Lung (tissue), 12 donors: ENCODE measurements around the gene ELOVL6. TPM values are rescaled to one million over a fixed set of nuclear protein-coding genes. Genes with fewer than 3 reads are reported as not detected.

Experiments used
- ATAC-seq: fragments of 200-7000 bp; cut with Tn5 transposase; one replicate; pipeline ENCODE4 v1.9.1; 2020; ENCODE audit warnings: moderate number of reproducible peaks; ENCODE audit not compliant: insufficient read depth, low FRiP score
- DNase-seq, 3 donors: peaks; one replicate each; pipeline ENCODE4 v3.0.0-alpha.2; 2013 to 2017
- H3K27ac ChIP-seq, 2 donors: one replicate each; pipeline ENCODE4 v1.5.1; 2013; ENCODE audit warnings: mild to moderate bottlenecking in 2 of 2, moderate library complexity in 2 of 2, control low read depth in 1 of 2, inconsistent platforms in 1 of 2, low read depth in 1 of 2, low read length in 1 of 2
- H3K27me3 ChIP-seq, 3 donors: one replicate each; pipeline ENCODE4 v1.5.1; 2013; ENCODE audit warnings: low read length in 2 of 3; ENCODE audit not compliant: control insufficient read depth in 3 of 3, insufficient read depth in 3 of 3
- H3K36me3 ChIP-seq, 4 donors: one replicate each; pipeline ENCODE4 v1.5.1; 2013; ENCODE audit warnings: low read length in 4 of 4, mild to moderate bottlenecking in 1 of 4, moderate library complexity in 1 of 4; ENCODE audit not compliant: control insufficient read depth in 4 of 4, insufficient read depth in 4 of 4
- H3K4me1 ChIP-seq, 5 donors: one replicate each; pipeline ENCODE4 v1.5.1; 2013; ENCODE audit warnings: low read length in 5 of 5, mild to moderate bottlenecking in 2 of 5, moderate library complexity in 1 of 5; ENCODE audit not compliant: control insufficient read depth in 5 of 5, insufficient read depth in 5 of 5
- H3K4me3 ChIP-seq: one replicate; pipeline ENCODE4 v1.5.1; 2013; ENCODE audit warnings: mild to moderate bottlenecking, control low read depth, moderate library complexity
- H3K9ac ChIP-seq, 2 donors: one replicate each; pipeline ENCODE4 v1.5.1; 2013; ENCODE audit warnings: low read length in 2 of 2, control low read depth in 1 of 2; ENCODE audit not compliant: insufficient read depth in 1 of 2
- H3K9me3 ChIP-seq, 4 donors: one replicate each; pipeline ENCODE4 v1.5.1; 2013; ENCODE audit warnings: low read length in 3 of 4, mild to moderate bottlenecking in 1 of 4, moderate library complexity in 1 of 4; ENCODE audit not compliant: control insufficient read depth in 4 of 4, insufficient read depth in 3 of 4
- CTCF ChIP-seq: IDR thresholded peaks from 2 replicates; pipeline ENCODE4 v1.5.1; 2012; ENCODE audit warnings: mild to moderate bottlenecking; ENCODE audit errors: control extremely low read depth, extremely low read depth
- WGBS, 2 donors: extraction: QIAGEN DNeasy Blood & Tissue Kit; methylation state at CpG; one replicate each; pipeline ENCODE4 v1.1.7; 2013; 5-methylcytosine and 5-hydroxymethylcytosine counted together
- polyA plus RNA-seq, 2 donors: library from polyadenylated mRNA; stranded (reverse); fragments of 200-250 nt; gene quantifications; one replicate each; pipeline ENCODE4 v1.2.1, GENCODE V29; 2013
- total RNA-seq, 2 donors: library from RNA; depleted of rRNA in 1 of 2; stranded (reverse); fragments of >200 nt in 1 of 2; gene quantifications; one replicate each; pipeline ENCODE4 v1.2.1, GENCODE V29; 2014 to 2021
- donor health status: control.
- donor health status: control.
- donor health status: Bipolar disorder and iron deficiency.
- donor health status: healthy.
- donor health status: DM: yes; HTN: yes; CAD: no.

ELOVL6 gene
- total and polyA plus RNA-seq, 4 donors = 5.5 to 21.1 (median 12.7) TPM

- H3K36me3 ChIP-seq = no peaks in the 10 kb centered on the region
- ATAC-seq = no peak
- 82 to 86% methylated on average over 5 of the region's 5 CpGs for WGBS, 2 donors
These were observed 14.8 kb downstream of the ELOVL6 start for GRCh38 chr4:110183643-110184042.

GRCh38 chr4:110183058-110183457, 15.4 kb downstream of the ELOVL6 start:
- no peak for TF ChIP-seq CTCF
- 91% methylated on average over 5 of the region's 5 CpGs for WGBS, 2 donors
- Histone ChIP-seq H3K4me1 (no peaks in the 10 kb centered on the region), H3K9ac (no peak overlapping the region), H3K27me3 (no peaks in the 10 kb centered on the region), H3K9me3 (no peaks in the 10 kb centered on the region), H3K36me3 (peaks cover 0 to 2% (median 0%) of the 10 kb centered on the region in 4 donors), H3K27ac (no peak overlapping the region), H3K4me3 (no peak overlapping the region)
- DNase-seq = no peak
- no peak for ATAC-seq

More at GRCh38 chr4:110183643-110184042, 14.8 kb downstream of the ELOVL6 start:
- no peak for TF ChIP-seq CTCF
- Histone ChIP-seq H3K9me3 (peaks cover 0 to 1% (median 0%) of the 10 kb centered on the region in 4 donors), H3K4me1 (no peaks in the 10 kb centered on the region), H3K4me3 (no peak overlapping the region), H3K9ac (no peak overlapping the region), H3K27ac (no peak overlapping the region), H3K27me3 (no peaks in the 10 kb centered on the region)
- DNase-seq = no peak

- no peak for TF ChIP-seq CTCF
- no peak overlapping the region for H3K27ac ChIP-seq
- no peaks in the 10 kb centered on the region for H3K9me3 ChIP-seq
- ATAC-seq (no peak), DNase-seq (no peak)
- no peak overlapping the region for H3K4me3 ChIP-seq
- H3K27me3 ChIP-seq = no peaks in the 10 kb centered on the region
- no peaks in the 10 kb centered on the region for H3K4me1 ChIP-seq
- H3K9ac ChIP-seq = no peak overlapping the region
- peaks cover 0 to 2% (median 0%) of the 10 kb centered on the region in 4 donors for H3K36me3 ChIP-seq
- WGBS, 2 donors = 89 to 94% methylated on average over 3 of the region's 3 CpGs
These were observed 16.5 kb downstream of the ELOVL6 start for GRCh38 chr4:110181890-110182289.

- no peak overlapping the region for H3K27ac ChIP-seq
- no peaks in the 10 kb centered on the region for H3K9me3 ChIP-seq
- no peak overlapping the region for H3K9ac ChIP-seq
- DNase-seq (no peak), ATAC-seq (no peak)
- no peak overlapping the region for H3K4me3 ChIP-seq
- peaks cover 0 to 2% (median 0%) of the 10 kb centered on the region in 4 donors for H3K36me3 ChIP-seq
- no peaks in the 10 kb centered on the region for H3K4me1 ChIP-seq
- no peaks in the 10 kb centered on the region for H3K27me3 ChIP-seq
- TF ChIP-seq CTCF = no peak
These were observed 22.8 kb downstream of the ELOVL6 start for GRCh38 chr4:110175634-110176033.
